ENCODE results near the gene ZNF311. TPM values are rescaled to one million over a fixed set of nuclear protein-coding genes. Genes with fewer than 3 reads are reported as not detected.
A peak's percentile ranks its signal among the peaks of the same experiment; 100 is the strongest.

The ZNF311 gene
- total and polyA plus RNA-seq, 2 of the 13 experiments (the other 11 are each of a cell fraction or from before 2014, with no cell fraction given), result not detected

DNA sequence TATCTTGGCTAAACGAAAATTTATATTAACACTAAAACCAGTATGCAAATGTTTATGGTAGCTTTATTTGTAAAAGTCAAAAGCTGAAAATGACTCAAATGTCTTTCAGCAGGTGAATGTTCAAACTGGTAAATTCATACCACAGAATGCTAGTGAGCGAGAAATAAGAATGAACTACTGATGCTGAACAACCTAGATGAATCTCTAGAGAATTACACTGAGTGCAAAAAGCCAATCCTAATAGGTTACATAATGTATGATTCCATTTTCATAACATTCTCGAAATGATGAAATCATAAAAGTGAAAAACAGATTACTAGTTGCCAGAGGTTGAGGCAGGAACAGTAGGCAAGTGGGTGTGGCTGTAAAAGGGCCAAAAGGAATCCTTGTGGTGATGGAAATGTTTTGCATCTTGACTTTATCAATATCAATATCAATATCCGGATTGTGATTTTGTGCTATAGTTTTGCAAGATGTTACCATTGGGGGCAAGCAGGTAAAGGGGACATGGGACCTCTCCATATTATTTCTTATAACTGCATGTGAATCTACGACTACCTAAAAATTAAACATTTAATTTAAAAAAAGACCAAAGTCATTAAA is 26.1 kb downstream of the ZNF311 start:
- Histone ChIP-seq H3K79me2 (ENCODE audit: insufficient read depth, low read length) (no peaks in the 10 kb centered on the region), H3K4me2 (ENCODE audit: low read depth, low read length) (peak overlapping the region; percentile 87; the same call in 1 of the 2 replicates), H2AFZ (ENCODE audit: low read length) (no peak overlapping the region), H3K4me1 (ENCODE audit: insufficient read depth, low read length) (peaks cover 59% of the 10 kb centered on the region), H3K27me3 (ENCODE audit: control insufficient read depth in 1 of 2, insufficient read depth in 2 of 2, low read length in 2 of 2) (no peaks in the 10 kb centered on the region; a peak in 1 of 5 replicates), H3K9ac (ENCODE audit: insufficient read depth, low read depth, low read length) (no peak overlapping the region), H3K4me3 (replicated peaks in 1 of 3; ENCODE audit: insufficient read depth in 1 of 3, low read depth in 2 of 3, low read length in 3 of 3) (no peak overlapping the region), H3K9me3 (ENCODE audit: low read length) (no peaks in the 10 kb centered on the region), H3K36me3 (replicated peaks in 1 of 2; ENCODE audit: control insufficient read depth in 1 of 2, insufficient read depth in 2 of 2, low read length in 2 of 2) (no peaks in the 10 kb centered on the region), H3K27ac (ENCODE audit: extremely low read length, insufficient read depth, low read length) (peak overlapping the region; percentile 98), H4K20me1 (ENCODE audit: insufficient read depth, low read length) (no peaks in the 10 kb centered on the region)
- intact Hi-C loops (cut with micrococcal nuclease; ENCODE audit: unreplicated experiment) (no loop called here), in situ Hi-C loops (cut with HindIII; ENCODE audit: extremely low pct_ligation_motif_present, low pct_unique_long_range_greater_than_20kb) (no loop called here)
- no peak for ATAC-seq
- WGBS (ENCODE audit: low lambda C conversion rate), result 95% methylated on average over 5 of the region's 5 CpGs
- BruUV-seq (replicated peaks), result no TSS peak
- ChIA-PET CTCF (ENCODE audit: low intra/inter-chr PET ratio, low total read pairs) (no interaction called here), POLR2A (no interaction called here)
- DNase-seq (ENCODE audit: low spot score), result no peak
- TF ChIP-seq ATF7 (IDR thresholded peaks at IDR 0.05), result 0 out of 2 replicates have a peak, but pooled peaks have one; percentile 9
- TF ChIP-seq ATF7 (CRISPR knock-in tag; IDR thresholded peaks at IDR 0.05), result no peak
- TF ChIP-seq CEBPB (IDR thresholded peaks at IDR 0.05; ENCODE audit: borderline replicate concordance, low read depth, low read length), result peak; percentile 21; the same call in 1 of the 2 replicates
- no peak for TF ChIP-seq SATB2 (CRISPR knock-in tag; IDR thresholded peaks at IDR 0.05)
- no peak for FAIRE-seq

DNA sequence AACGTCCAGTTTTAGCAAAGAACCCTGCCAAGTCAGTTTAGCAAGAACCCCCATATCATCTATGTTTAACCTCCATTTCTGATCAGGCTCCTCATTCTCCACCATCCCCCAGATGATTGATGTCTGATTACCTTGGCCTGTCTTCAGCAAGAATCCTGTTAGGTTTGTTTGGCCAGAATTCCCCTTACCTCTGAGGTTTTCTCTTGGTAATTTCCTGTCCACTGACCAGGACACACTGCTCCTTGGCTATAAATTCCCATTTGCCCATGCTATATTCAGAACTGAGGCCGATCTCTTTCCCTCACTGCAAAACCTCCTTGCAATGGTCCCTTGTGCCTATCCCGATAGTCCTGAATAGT is 27.0 kb downstream of the ZNF311 start:
- no peaks in the 10 kb centered on the region for H3K79me2 ChIP-seq (ENCODE audit: insufficient read depth, low read length)
- BruUV-seq (replicated peaks), result no TSS peak
- H3K4me3 ChIP-seq (replicated peaks in 1 of 3; ENCODE audit: insufficient read depth in 1 of 3, low read depth in 2 of 3, low read length in 3 of 3), result no peak overlapping the region
- H3K36me3 ChIP-seq (replicated peaks in 1 of 2; ENCODE audit: control insufficient read depth in 1 of 2, insufficient read depth in 2 of 2, low read length in 2 of 2), result no peaks in the 10 kb centered on the region
- H2AFZ ChIP-seq (ENCODE audit: low read length), result no peak overlapping the region
- H3K4me2 ChIP-seq (ENCODE audit: low read depth, low read length), result no peak overlapping the region
- TF ChIP-seq, protein P1, sequence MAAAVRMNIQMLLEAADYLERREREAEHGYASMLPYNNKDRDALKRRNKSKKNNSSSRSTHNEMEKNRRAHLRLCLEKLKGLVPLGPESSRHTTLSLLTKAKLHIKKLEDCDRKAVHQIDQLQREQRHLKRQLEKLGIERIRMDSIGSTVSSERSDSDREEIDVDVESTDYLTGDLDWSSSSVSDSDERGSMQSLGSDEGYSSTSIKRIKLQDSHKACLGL (CRISPR knock-in tag; IDR thresholded peaks at IDR 0.05), result no peak
- TF ChIP-seq, protein P2, sequence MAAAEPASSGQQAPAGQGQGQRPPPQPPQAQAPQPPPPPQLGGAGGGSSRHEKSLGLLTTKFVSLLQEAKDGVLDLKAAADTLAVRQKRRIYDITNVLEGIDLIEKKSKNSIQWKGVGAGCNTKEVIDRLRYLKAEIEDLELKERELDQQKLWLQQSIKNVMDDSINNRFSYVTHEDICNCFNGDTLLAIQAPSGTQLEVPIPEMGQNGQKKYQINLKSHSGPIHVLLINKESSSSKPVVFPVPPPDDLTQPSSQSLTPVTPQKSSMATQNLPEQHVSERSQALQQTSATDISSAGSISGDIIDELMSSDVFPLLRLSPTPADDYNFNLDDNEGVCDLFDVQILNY (CRISPR knock-in tag; conservative IDR thresholded peaks at IDR 0.05), result no peak
- TF ChIP-seq RFX1 (IDR thresholded peaks at IDR 0.05) (no peak), KDM3A (CRISPR knock-in tag; IDR thresholded peaks at IDR 0.05; ENCODE audit: low read depth) (no peak)
- TF ChIP-seq, protein P3, sequence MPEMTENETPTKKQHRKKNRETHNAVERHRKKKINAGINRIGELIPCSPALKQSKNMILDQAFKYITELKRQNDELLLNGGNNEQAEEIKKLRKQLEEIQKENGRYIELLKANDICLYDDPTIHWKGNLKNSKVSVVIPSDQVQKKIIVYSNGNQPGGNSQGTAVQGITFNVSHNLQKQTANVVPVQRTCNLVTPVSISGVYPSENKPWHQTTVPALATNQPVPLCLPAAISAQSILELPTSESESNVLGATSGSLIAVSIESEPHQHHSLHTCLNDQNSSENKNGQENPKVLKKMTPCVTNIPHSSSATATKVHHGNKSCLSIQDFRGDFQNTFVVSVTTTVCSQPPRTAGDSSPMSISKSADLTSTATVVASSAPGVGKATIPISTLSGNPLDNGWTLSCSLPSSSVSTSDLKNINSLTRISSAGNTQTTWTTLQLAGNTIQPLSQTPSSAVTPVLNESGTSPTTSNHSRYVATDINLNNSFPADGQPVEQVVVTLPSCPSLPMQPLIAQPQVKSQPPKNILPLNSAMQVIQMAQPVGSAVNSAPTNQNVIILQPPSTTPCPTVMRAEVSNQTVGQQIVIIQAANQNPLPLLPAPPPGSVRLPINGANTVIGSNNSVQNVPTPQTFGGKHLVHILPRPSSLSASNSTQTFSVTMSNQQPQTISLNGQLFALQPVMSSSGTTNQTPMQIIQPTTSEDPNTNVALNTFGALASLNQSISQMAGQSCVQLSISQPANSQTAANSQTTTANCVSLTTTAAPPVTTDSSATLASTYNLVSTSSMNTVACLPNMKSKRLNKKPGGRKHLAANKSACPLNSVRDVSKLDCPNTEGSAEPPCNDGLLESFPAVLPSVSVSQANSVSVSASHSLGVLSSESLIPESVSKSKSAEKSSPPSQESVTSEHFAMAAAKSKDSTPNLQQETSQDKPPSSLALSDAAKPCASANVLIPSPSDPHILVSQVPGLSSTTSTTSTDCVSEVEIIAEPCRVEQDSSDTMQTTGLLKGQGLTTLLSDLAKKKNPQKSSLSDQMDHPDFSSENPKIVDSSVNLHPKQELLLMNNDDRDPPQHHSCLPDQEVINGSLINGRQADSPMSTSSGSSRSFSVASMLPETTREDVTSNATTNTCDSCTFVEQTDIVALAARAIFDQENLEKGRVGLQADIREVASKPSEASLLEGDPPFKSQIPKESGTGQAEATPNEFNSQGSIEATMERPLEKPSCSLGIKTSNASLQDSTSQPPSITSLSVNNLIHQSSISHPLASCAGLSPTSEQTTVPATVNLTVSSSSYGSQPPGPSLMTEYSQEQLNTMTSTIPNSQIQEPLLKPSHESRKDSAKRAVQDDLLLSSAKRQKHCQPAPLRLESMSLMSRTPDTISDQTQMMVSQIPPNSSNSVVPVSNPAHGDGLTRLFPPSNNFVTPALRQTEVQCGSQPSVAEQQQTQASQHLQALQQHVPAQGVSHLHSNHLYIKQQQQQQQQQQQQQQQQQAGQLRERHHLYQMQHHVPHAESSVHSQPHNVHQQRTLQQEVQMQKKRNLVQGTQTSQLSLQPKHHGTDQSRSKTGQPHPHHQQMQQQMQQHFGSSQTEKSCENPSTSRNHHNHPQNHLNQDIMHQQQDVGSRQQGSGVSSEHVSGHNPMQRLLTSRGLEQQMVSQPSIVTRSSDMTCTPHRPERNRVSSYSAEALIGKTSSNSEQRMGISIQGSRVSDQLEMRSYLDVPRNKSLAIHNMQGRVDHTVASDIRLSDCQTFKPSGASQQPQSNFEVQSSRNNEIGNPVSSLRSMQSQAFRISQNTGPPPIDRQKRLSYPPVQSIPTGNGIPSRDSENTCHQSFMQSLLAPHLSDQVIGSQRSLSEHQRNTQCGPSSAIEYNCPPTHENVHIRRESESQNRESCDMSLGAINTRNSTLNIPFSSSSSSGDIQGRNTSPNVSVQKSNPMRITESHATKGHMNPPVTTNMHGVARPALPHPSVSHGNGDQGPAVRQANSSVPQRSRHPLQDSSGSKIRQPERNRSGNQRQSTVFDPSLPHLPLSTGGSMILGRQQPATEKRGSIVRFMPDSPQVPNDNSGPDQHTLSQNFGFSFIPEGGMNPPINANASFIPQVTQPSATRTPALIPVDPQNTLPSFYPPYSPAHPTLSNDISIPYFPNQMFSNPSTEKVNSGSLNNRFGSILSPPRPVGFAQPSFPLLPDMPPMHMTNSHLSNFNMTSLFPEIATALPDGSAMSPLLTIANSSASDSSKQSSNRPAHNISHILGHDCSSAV (CRISPR knock-in tag; IDR thresholded peaks at IDR 0.05; ENCODE audit: borderline replicate concordance), result no peak
- DNase-seq (ENCODE audit: low spot score) (no peak), FAIRE-seq (no peak), ATAC-seq (no peak)
- H3K4me1 ChIP-seq (ENCODE audit: insufficient read depth, low read length), result peaks cover 52% of the 10 kb centered on the region
- no peak overlapping the region for H3K27ac ChIP-seq (ENCODE audit: extremely low read length, insufficient read depth, low read length)
- no peak overlapping the region for H3K9ac ChIP-seq (ENCODE audit: insufficient read depth, low read depth, low read length)
- intact Hi-C loops (cut with micrococcal nuclease; ENCODE audit: unreplicated experiment) (no loop called here), in situ Hi-C loops (cut with HindIII; ENCODE audit: extremely low pct_ligation_motif_present, low pct_unique_long_range_greater_than_20kb) (no loop called here)
- WGBS (ENCODE audit: low lambda C conversion rate), result 97% methylated on average over 3 of the region's 3 CpGs
- H3K9me3 ChIP-seq (ENCODE audit: low read length), result no peaks in the 10 kb centered on the region
- H3K27me3 ChIP-seq (ENCODE audit: control insufficient read depth in 1 of 2, insufficient read depth in 2 of 2, low read length in 2 of 2), result no peaks in the 10 kb centered on the region; a peak in 1 of 5 replicates
- ChIA-PET CTCF (ENCODE audit: low intra/inter-chr PET ratio, low total read pairs) (no interaction called here), POLR2A (no interaction called here)
- no peaks in the 10 kb centered on the region for H4K20me1 ChIP-seq (ENCODE audit: insufficient read depth, low read length)
